ENCODE data around the gene HS6ST1. TPM values are rescaled to one million over a fixed set of nuclear protein-coding genes. Genes with fewer than 3 reads are reported as not detected.

Gene HS6ST1
- total RNA-seq, 3 donors from 2014 or later (not counting 1 experiment from before 2014, with no cell fraction given), result 18.9 to 35.9 (median 28.8) TPM

DNA sequence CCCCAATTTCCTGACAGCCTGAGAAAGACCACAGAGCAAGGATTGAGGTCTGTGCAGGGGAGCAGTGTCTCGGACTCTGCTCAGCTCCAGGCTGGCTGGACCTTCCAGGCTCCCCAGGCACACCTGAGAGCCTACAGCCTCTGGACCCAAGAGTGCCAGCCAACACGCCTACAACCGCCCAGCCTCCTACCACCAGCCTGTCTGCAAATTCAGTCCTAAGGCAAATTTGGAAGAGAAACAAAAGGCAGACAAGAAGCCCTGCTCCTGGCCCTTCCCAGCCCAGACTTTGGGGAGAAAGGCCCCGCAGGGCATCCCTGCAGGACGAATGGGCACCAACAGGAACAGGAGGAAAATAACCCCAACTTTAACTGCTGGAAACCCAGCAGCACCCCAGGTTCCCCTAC is 1.9 kb downstream of the HS6ST1 start:
- Histone ChIP-seq H3K4me1 (ENCODE audit: control insufficient read depth, insufficient read depth, low read length) (peaks cover 45% of the 10 kb centered on the region), H3K27me3 (ENCODE audit: control insufficient read depth, insufficient read depth, low read length) (no peaks in the 10 kb centered on the region), H3K4me3 (ENCODE audit: low read length) (peak overlapping the region; percentile 61), H3K9me3 (ENCODE audit: control insufficient read depth, insufficient read depth, low read length) (no peaks in the 10 kb centered on the region), H3K36me3 (ENCODE audit: control insufficient read depth, insufficient read depth, low read length) (no peaks in the 10 kb centered on the region), H3K27ac (ENCODE audit: low read length) (no peak overlapping the region)
- no peak for DNase-seq
- WGBS (ENCODE audit: insufficient coverage), result 45% methylated on average over 5 of the region's 5 CpGs
- Mint-ChIP-seq H3K9me3 (no peaks in the 10 kb centered on the region), H3K36me3 (no peaks in the 10 kb centered on the region), H3K4me1 (peaks cover 50 to 62% of the 10 kb centered on the region in 2 donors), H3K4me3 (peak overlapping the region; percentile 95), H3K27ac (peak overlapping the region in 1 of 2 donors; percentile 78), H3K27me3 (ENCODE audit: low read depth in 2 of 2) (peaks cover 0 to 3% of the 10 kb centered on the region in 2 donors)
- TF ChIP-seq, protein P1, sequence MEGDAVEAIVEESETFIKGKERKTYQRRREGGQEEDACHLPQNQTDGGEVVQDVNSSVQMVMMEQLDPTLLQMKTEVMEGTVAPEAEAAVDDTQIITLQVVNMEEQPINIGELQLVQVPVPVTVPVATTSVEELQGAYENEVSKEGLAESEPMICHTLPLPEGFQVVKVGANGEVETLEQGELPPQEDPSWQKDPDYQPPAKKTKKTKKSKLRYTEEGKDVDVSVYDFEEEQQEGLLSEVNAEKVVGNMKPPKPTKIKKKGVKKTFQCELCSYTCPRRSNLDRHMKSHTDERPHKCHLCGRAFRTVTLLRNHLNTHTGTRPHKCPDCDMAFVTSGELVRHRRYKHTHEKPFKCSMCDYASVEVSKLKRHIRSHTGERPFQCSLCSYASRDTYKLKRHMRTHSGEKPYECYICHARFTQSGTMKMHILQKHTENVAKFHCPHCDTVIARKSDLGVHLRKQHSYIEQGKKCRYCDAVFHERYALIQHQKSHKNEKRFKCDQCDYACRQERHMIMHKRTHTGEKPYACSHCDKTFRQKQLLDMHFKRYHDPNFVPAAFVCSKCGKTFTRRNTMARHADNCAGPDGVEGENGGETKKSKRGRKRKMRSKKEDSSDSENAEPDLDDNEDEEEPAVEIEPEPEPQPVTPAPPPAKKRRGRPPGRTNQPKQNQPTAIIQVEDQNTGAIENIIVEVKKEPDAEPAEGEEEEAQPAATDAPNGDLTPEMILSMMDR (IDR thresholded peaks at IDR 0.05), result no peak
- no peak for ATAC-seq
- intact Hi-C loops (cut with micrococcal nuclease), result loop anchor here (5.0 kb wide), 1 partner anchor 44 kb away; no protein-coding TSS in a partner anchor

DNA sequence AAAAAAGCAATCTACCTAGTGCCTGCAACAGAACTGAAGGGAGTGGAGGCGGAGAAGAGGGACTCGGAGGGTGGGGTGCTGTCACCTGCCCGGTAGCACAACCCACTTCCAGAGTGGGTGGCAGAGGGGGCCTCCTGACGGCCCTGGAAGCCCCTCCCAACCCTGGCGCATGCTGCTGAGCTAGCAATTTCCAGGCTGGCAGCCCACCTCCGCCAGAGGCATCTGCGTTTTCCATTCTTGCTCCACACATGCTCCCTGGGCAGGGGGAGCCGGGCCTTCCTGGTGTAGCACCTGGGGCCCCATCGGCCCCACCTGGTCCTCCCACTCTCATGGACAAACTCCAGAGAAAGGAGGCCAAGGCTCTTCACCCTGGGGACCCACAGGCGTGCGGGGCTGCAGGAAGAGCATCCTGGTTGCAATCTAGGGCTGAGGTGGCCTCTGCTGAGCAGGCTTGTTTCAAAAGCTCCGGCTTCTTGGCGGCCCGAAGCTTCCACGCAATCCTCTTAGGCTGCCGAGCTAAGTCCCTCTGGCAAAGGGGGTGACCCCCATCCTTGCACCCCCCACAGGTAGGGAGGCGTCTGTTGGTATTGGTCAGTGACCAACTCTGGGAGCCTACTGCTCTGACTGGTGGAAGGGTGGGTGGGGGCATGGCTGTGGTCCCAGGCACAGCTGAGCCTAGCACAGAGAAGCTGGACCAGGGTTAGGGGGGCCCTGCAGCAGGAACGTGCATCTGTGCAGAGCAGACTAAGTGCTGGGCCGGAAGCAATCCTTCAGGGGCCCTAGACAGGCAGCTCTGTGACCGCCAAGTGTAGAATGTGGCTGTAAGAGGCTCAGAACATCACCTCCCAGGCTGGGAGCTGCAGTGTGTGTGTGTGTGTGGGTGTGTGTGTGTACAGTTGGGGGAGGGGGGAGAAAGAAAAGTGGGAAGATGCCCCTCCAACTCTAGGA is 2.6 kb downstream of the HS6ST1 start:
- 74% methylated on average over 20 of the region's 20 CpGs for WGBS (ENCODE audit: insufficient coverage)
- DNase-seq, result peak; percentile 15 to 22
- ATAC-seq, result no peak
- H3K27me3 Mint-ChIP-seq (ENCODE audit: low read depth in 2 of 2), result peaks cover 0 to 3% of the 10 kb centered on the region in 2 donors
- Histone ChIP-seq H3K4me1 (ENCODE audit: control insufficient read depth, insufficient read depth, low read length) (peaks cover 38% of the 10 kb centered on the region), H3K4me3 (ENCODE audit: low read length) (peak overlapping the region; percentile 61), H3K36me3 (ENCODE audit: control insufficient read depth, insufficient read depth, low read length) (no peaks in the 10 kb centered on the region), H3K27me3 (ENCODE audit: control insufficient read depth, insufficient read depth, low read length) (no peaks in the 10 kb centered on the region), H3K9me3 (ENCODE audit: control insufficient read depth, insufficient read depth, low read length) (no peaks in the 10 kb centered on the region), H3K27ac (ENCODE audit: low read length) (no peak overlapping the region)
- peak overlapping the region in 1 of 2 donors; percentile 78 for H3K27ac Mint-ChIP-seq
- no peaks in the 10 kb centered on the region for H3K36me3 Mint-ChIP-seq
- intact Hi-C loops (cut with micrococcal nuclease), result loop anchor here (5.0 kb wide), 1 partner anchor 44 kb away; no protein-coding TSS in a partner anchor
- TF ChIP-seq, protein P1 (IDR thresholded peaks at IDR 0.05), result no peak
- no peaks in the 10 kb centered on the region for H3K9me3 Mint-ChIP-seq
- H3K4me1 Mint-ChIP-seq, result peaks cover 46 to 61% of the 10 kb centered on the region in 2 donors
- peak overlapping the region; percentile 95 for H3K4me3 Mint-ChIP-seq

DNA sequence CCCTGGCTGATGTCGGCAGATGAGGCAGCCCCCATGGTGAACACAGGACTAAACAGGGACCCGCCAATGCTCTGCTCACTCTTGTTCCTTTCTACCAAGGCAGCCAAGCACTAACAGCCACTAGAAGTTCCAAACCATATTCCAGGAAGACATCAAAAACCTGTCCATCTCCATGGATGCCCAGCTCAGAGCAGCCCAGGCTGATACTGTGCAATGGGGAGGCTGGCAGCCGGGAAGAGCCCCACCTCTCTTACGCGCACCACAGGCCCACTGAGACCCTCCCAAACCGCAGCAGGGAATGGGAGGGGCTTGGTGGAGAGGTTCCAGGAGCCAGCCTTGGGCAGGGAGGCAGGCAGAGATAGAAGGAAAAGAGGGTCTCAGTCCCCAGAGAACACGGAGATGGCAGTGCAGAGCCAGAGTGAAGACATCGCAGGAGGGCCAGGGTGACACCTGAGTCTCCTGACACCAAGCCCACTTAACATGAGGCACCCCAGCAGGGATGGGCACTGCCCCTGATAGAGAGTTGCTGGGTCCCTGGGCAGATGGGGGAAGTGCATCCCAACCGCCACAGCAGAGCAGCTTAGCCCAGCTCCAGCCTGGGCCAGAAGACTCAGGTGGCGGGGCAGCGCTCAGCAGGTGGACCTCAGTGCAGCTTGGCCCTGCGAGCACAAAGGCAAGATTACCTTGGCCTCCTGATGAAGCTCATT is 3.4 kb downstream of the HS6ST1 start:
- 91% methylated on average over 12 of the region's 12 CpGs for WGBS (ENCODE audit: insufficient coverage)

More for the DNA sequence above, 3.4 kb downstream of the HS6ST1 start:
- ATAC-seq (no peak), DNase-seq (peak in 1 of 2 donors; percentile 11)
- intact Hi-C loops (cut with micrococcal nuclease), result loop anchor here (5.0 kb wide), 1 partner anchor 43 kb away; no protein-coding TSS in a partner anchor
- Histone ChIP-seq H3K27me3 (ENCODE audit: control insufficient read depth, insufficient read depth, low read length) (no peaks in the 10 kb centered on the region), H3K4me3 (ENCODE audit: low read length) (no peak overlapping the region), H3K4me1 (ENCODE audit: control insufficient read depth, insufficient read depth, low read length) (peaks cover 37% of the 10 kb centered on the region), H3K27ac (ENCODE audit: low read length) (no peak overlapping the region), H3K36me3 (ENCODE audit: control insufficient read depth, insufficient read depth, low read length) (no peaks in the 10 kb centered on the region), H3K9me3 (ENCODE audit: control insufficient read depth, insufficient read depth, low read length) (no peaks in the 10 kb centered on the region)
- Mint-ChIP-seq H3K27me3 (ENCODE audit: low read depth in 2 of 2) (no peaks in the 10 kb centered on the region), H3K27ac (peak overlapping the region in 1 of 2 donors; percentile 33), H3K4me1 (peaks cover 48 to 62% of the 10 kb centered on the region in 2 donors), H3K36me3 (no peaks in the 10 kb centered on the region), H3K9me3 (no peaks in the 10 kb centered on the region), H3K4me3 (peak overlapping the region; percentile 74)
- TF ChIP-seq, protein P1 (IDR thresholded peaks at IDR 0.05), result no peak

Measured in natural killer cell (primary cell).